ENCODE measurements around the gene OTOF.

The OTOF gene

DNA sequence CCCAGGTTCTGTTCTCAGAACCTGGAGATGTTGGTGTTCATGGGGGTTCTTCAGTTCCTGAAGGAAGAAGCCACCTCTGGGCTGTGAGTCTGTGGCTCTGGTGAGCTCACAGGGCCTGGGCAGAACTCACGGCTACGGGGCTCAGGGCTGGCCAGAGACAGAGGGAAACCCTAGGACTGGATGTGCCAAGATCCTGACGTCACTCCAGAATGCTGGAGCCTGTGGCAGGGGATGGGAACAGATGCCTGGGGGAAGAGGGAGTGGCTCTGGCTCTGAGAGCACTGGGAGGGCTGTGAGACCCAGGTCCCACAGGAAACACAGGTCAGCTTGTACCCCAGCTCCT lies at the start of gene OTOF:
Gene OTOF (minus strand): TSS at position 214 of the 343 bp plus-strand sequence.
- no peak for DNase-seq (ENCODE audit: low spot score)

DNA sequence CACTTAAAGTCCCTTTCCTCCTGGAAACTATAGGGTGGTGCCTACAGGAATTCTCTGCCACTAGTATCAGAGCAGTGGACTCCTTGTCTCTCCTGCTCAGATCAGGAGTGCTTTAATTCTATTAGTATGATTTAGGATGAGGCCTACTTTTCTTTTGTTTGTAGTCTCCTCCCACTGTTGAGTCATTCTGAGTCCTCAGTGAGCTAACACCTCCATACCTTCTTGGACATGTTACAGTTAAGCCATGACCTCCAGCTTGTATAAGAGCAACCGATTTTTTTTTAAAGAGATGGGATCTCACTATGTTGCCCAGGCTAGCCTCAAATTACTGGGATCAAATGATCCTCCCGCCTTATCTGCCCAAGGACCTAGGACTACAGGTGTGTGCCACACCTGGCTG lies 48.7 kb upstream of the OTOF start:
- no peak for DNase-seq (ENCODE audit: low spot score)

GRCh38 chr2:26526105-26526504 lies 48.2 kb upstream of the OTOF start:
- DNase-seq (ENCODE audit: low spot score), result no peak

- DNase-seq (ENCODE audit: low spot score), result no peak
These were observed 45.8 kb upstream of the OTOF start for GRCh38 chr2:26523750-26524149.

- DNase-seq (ENCODE audit: low spot score), result no peak
These were observed 44.8 kb upstream of the OTOF start for GRCh38 chr2:26522751-26523171.

GRCh38 chr2:26522325-26522724 lies 44.4 kb upstream of the OTOF start:
- no peak for DNase-seq (ENCODE audit: low spot score)

DNA sequence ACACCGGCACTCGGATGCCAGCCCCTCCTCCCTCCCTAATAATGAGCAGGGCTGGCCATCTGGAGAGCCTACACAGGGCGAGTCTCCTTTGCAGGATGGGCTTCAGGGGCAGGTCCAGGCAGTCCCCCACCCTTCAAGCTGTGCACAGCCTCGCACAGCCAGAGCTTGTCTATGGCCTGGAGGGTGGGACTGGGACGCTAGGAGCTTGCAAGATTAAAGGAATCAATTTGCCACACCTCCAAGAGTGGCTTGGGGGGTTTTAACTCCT lies 43.9 kb upstream of the OTOF start:
- DNase-seq (ENCODE audit: low spot score), result no peak

DNA sequence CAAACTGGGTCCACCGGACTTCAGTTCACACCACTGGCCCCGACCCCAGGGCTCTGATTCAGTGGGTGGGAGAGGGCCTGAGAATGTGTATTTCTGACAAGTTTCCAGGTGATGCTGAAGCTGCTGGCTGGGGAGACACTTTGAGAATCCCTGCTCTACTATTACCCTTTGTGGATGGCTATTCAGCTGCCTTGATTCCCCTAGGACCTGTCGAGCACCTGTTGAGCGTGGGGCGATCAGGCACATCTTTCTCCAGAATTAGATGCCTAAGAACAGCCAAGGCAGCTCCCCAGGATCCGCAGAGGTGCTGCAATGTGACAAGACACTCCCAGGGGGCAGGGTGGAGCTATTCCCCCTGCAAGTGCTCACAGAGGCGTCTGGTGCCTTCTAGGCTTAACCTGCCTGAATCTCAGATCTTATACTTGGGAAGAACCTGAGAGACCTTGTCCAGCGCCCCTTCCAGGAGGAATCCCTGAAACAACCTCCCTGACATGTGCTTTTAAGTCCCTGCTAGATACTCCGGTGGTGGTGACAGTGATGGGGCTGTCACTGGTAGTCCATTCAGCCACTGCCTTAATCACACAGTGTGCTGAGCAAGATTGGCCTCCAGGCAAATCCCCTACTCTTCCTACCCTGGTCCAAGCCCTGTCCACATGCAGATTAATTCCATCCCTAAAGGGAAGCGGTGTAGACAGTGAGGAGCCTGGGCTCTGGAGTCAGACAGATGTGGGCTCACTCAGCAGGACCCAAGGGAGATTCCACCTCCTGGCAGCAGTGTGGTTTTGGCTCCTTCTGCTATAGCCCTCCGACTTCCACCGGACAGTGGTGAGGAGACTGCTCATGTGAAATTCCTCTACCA lies 43.4 kb upstream of the OTOF start:
- DNase-seq (ENCODE audit: low spot score), result no peak

DNA sequence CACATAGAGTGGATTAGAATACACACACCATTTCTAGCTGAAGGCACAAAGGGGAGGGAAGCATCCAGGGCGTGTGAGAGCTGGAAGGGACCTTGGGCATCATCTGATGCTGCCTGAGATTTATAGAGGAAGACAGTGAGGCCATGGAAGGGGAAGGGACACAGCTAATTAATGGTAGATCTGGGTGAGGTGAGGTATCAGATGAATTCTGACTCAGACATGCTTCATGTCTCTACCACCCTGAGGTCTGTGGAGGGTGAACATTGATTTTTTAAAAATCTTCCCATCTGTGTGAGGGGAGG lies 42.2 kb upstream of the OTOF start:
- no peak for DNase-seq (ENCODE audit: low spot score)

DNA sequence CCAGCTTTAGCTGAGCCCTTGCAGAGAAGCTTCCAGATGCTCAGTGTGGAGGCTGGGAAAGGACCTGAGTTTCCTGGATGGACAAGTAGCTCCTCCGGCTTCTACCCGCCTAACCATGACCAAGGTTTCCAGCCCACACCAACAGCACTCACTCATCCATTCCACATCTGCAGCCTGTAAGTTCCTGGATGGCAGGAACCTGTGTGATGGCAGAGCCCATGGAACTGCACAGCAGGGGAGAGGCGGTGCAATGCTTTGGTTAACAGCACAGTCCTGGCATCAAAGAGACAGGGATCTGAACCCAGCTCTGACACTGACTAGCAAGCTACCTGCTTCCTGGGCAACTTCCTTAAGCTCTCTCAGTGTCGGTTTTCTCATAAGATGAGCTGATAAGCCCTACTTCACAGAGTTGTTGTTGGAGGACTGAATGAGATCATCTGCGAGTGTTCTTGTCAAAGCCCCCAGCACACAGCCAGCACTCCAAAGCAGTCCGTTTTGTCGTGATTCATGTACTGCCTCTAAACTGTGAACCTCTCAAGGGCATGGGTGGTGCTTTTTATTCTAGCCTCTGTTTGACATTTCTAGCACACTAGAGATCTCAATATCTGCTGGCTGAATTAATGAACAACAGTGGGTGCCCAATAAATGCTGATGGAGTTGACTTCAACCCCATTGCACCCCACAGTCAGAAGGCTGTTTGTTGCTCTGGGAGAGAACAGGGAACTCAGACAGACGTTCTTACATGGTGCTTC lies 41.6 kb upstream of the OTOF start:
- no peak for DNase-seq (ENCODE audit: low spot score)

GRCh38 chr2:26516781-26517180 lies 38.9 kb upstream of the OTOF start:
- no peak for DNase-seq (ENCODE audit: low spot score)

GRCh38 chr2:26516246-26516645 lies 38.3 kb upstream of the OTOF start:
- DNase-seq (ENCODE audit: low spot score), result no peak

- DNase-seq (ENCODE audit: low spot score), result no peak
These were observed 37.8 kb upstream of the OTOF start for GRCh38 chr2:26515771-26516170.

DNA sequence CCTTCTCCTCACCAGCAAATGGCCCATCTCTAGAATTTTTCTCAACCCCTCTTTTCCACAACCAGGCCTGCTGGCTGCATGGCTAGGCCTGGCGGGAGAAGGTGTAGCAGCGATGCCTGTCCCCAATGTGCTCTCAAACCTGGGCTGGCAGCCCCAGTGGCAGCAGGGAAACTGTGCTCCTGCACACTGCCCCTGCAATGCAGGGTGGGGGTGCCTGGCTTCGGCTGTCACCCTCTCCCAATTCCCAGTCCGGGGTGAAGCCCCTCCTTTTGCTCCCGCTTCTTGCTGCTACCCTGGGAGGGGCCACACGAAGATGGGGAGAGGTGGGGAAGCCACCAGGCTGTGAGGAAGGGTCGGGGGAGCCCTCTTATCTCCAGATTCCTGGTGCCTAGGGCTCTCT lies 36.1 kb upstream of the OTOF start:
- no peak for DNase-seq (ENCODE audit: low spot score)

DNA sequence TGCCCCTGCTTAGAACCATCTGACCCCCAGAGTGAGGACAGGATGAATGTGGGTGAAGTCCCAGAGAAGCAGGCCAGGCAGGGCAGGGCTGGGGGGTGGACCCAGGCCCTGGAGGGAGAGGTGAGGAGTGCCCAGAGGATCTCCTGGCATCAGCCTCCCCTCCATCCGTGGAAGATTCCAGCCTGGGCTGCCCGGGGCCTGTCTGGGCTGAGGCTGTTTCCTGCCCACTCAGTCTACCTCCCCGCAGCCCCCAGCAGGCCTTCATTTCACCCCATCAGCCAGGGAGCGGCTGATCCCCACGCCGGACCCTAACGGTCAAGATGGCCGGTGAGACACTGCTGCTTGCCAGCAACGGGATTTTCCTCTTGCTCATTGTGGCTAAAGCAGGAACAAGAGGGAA lies 35.3 kb upstream of the OTOF start:
- no peak for DNase-seq (ENCODE audit: low spot score)

DNA sequence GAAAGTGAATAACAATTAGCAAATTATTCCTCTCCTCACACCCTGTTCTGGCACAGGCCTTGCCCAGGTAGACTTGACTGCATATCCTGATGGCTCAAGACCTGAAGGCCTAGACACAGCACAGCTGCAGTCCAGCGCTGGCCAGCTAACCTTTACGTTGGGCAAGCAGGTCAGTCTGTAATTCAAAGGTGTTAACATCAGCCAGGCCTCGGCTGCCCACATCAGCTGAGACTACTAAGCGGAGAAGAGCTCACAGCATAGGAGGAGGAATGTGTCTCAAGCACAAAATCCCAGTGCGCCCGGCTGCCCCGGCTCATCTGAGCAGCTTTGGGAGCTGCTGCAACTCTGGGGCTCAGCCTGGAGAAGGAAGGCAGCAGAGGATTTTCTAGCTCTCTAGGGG lies 33.5 kb upstream of the OTOF start:
- DNase-seq (ENCODE audit: low spot score), result no peak

- no peak for DNase-seq (ENCODE audit: low spot score)
These were observed 32.5 kb upstream of the OTOF start for GRCh38 chr2:26510344-26510973.

GRCh38 chr2:26509141-26509540 lies 31.2 kb upstream of the OTOF start:
- DNase-seq (ENCODE audit: low spot score), result no peak

- no peak for DNase-seq (ENCODE audit: low spot score)
These were observed 30.0 kb upstream of the OTOF start for GRCh38 chr2:26507932-26508331.

- no peak for DNase-seq (ENCODE audit: low spot score)
These were observed 29.2 kb upstream of the OTOF start for GRCh38 chr2:26507088-26507487.

GRCh38 chr2:26506279-26506678 lies 28.4 kb upstream of the OTOF start:
- no peak for DNase-seq (ENCODE audit: low spot score)

- no peak for DNase-seq (ENCODE audit: low spot score)
These were observed 26.1 kb upstream of the OTOF start for GRCh38 chr2:26504002-26504401.

DNA sequence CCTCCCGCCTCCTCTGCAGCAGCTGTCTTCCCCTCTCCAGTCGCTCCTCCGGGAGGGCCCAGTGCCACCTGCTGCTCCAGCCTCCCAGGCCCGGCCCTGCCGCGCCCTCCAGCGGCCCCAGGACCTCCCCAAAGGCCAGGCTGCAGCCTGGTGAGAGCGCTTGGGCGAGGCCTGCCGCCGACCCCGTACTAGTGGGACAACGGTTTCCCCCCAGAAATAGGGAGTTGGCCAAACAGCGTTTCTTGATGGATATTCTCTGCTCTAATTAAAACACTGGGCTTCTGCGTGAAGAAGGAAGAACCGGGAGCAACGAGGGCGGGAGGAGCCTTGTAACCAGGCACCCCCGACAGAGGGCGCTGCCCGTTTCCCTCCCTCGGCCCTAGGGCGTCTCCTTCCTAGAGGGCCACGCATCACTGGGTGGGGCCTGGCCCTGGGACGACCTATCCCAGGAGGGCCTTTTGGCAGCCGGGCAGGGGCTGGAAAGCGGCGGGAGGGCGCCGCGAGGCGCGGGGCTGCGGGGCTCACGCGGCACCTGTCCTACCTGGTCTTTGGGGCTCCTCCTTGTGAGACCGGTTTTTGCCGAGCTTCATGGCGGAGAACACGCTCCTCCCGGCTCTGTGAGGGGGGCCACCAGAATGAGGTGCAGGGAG lies 25.4 kb upstream of the OTOF start:
- DNase-seq (ENCODE audit: low spot score), result peak; percentile 94
